HG03045 (cell line): ENCODE data around the gene PHLDB2.
A peak's percentile ranks its signal among the peaks of the same experiment; 100 is the strongest.

Experiments used
- ATAC-seq: cut with Tn5 transposase; IDR thresholded peaks from one replicate; pipeline ENCODE4 v1.9.1; 2021; ENCODE audit warnings: mild to moderate bottlenecking, moderate library complexity; ENCODE audit not compliant: unreplicated experiment

Gene PHLDB2

DNA sequence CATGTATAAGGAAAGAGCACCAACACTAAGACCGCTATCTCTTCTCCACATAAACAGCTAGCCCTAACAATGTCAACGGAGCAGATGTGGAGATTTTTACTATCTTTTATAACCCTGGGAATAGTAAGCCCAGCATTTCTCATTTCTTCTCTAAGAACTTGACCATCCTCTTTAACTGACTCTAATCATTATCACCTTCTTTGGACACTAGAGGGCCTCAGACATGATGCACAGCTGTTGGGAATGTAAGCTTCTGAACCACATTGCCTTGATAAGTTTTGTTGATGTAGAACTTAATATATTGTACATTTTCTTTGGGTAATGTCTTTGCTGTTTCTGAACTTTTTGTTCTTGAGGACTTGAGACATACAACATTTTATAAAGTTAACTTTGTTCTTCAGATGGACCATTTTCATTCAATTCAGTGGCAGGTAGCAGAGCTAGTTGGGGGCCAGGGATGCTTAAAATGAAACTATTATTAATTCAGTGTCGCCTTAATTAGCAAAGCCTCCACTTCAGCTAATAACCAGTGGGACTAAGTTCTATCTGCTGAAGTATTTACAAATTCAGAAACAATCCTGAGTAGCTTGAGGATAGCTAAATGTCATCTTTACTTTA, 130.1 kb downstream of the PHLDB2 start:
- ATAC-seq = peak; percentile 84

DNA sequence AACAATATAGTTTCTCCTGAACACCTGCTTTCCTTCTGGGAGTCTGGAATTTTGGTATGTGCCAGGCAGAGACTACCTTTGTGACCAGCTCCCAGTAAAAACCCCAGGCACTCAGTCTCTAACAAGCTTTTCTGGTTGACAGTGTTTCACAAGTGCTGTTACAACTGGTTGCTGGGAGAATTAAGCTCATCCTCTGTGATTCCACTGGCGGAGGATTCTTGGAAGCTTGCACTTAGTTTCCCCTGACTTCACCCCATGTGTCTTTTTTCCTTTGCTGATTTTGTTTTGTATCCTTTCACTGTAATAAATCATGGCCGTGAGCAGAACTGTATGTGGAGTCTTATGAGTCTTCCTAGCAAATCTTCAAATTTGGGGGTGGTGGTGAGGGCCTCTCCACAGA, 134.0 kb downstream of the PHLDB2 start:
- no peak for ATAC-seq

DNA sequence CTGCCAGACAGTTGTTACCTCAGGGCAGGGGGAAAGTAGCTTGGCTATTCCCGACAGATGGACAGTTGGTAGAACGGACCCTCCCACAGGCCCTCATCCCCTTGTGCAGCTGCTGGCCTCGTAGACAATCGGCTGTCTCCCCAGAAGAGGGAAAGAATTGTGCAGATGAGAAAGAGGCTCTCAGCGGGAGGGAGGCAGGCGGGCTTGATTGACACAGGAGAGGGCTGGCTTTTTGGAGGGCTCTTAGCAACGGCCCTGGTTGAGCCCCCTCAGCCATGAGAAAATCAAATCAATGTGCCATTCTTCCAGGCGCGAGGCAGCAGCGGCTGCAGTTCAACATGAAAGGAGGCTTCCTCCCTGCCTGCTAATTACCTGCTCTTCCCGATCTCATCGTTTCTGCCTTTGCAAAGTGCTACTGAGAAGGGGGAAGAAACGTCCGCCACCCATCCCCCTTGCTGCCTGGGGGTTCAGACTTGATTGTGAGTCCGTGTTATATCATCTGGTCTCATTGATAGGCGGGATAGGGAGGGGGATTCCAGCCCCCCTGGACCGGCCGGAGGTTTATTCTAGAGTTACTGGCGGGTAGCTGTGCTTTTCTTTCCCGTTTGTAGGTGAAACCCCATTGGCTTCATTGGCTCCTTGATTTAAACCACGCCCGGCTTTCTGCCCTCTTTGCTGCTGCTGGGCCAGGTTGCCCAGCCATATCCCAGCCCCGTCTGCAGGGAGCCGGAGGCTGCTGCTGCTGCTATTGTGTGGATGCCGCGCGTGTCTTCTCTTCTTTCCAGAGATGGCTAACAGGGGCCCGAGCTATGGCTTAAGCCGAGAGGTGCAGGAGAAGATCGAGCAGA, 139.8 kb downstream of the PHLDB2 start, which contains the start of gene TAGLN3:
Gene TAGLN3, plus strand, starts transcription at position 287 of the 848 bp plus-strand sequence. Its CDS starts 501 bp downstream, at position 788.
- peak; percentile 57 for ATAC-seq

DNA sequence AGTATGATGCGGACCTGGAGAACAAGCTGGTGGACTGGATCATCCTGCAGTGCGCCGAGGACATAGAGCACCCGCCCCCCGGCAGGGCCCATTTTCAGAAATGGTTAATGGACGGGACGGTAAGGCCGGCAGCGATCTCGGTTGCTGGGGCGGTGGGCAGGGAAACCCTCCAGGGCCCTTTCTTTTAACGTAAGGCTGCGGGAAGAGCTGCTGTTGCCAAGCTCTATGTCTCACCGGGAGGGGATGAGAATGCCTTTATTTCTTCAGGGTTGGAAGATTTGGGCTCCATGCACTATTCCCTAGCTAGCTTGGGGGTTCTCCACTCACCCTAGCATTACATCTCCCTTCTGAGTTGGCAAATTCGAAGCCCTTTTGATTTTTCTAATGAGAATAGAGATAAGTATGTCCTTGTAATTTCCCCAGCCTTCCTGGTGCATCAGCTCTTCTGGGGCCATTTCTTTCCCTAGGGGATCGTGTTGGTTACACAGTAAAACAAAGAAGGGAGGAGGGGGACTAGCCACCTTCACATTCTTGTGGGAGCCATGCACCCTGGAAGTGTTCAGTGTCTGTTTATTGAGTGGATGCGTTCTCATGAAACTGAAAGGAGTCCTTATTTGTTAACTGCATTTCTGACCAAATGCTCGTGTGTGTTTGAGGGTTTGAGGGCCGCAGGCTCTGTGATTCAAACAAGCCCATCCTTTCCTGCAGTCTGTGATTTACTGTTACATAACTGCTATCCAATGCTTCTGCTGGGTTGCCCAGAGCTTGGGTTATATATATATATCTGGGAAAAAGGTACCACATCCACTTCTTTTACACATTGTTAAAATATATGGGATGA, 140.6 kb downstream of the PHLDB2 start:
- no peak for ATAC-seq

DNA sequence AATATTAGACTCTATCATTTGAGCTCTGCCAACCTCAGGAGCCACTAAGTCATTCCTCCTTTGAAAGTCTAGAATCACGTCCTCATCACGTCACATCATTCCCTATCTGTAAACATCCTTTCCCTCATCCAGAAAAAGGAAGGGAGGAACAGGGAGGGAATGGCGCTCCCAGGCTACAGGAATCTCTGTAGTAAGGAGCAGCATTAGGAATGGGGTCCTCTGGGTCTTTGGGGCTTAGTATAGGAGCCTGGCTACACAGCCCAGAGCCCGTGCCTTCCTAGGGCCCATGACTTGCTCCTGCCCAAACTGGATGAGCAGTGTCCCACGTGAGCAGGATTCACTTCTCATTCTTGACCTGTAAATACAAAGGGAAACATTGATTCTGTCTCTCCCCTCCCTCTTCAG, 141.3 kb downstream of the PHLDB2 start:
- ATAC-seq = no peak

DNA sequence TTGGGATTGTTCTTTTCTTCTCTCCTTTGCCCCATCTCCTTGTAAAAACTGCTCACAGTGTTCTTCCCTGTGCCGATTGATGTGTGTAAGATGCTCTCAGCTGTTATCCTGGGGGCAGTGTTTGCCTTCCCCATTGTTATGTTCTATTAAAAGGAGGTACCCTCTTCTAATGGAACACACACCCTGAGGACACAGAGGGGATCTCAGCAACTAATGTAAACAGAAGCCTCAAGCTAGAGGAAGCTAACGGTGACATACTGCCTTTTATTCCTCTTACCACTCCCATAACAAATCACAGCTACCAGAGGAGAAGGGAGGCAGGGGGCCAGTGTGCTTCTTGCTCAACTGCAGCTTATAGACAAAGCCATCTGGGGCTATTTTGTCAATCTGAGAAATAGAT, 141.9 kb downstream of the PHLDB2 start:
- ATAC-seq = no peak

DNA sequence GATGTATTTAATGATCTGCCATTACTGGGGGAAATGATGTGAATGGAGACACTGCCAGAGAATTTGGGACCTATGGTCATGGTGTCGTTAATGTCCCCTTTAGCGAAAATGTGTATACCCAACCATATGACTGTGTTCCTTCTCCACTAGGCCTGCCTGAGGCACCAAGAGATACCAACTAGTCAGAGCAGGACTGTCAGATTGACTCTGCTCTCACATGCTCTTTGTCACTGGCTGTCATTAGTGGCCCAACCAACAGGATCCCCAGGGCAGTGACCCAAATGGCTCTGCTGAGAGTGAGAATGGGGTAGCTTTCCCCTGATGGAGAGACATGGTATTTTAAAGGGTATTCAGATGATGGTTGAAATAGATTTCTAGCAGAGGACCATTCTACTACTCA, 142.5 kb downstream of the PHLDB2 start:
- ATAC-seq = no peak

DNA sequence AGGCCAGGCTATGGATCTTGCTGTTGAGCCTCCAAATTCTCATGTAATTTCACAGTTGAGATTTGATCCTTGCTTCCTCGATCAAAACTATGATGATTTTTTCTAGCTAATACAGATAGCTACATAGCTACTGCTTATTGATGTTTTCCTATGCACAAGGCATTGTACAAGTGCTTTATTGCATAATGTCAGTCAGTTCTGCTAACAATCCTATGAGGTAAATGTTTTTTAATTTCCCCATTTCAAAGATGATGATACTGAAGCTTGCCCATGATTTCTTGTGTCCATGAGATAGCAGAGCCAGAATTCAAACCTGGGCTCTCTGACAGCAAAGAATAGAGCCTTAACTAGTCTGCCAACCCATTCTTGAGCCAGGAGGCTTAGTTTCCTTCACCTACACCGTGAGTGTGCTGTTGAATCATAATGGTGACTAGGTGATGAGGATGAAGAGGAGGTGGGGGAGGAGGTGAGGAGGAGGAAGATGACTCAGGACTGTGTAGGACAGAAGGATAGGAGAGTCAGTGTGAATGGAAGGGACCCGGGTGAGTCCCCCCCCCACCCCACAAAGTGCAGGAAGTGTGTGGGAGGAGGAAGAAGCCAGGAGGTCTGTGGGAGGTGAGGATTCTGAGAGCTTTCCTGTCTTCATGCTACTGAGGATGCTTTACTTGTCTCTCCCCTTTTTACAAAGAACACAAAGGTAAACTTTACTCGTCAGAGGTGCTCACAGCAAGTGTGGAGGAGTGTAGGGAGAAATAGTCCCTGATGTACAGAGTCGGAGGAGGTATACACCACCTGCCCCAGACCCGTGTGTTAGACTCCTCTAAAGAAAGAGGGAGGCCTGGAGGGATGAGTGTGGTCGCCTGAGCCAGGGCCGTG, 143.3 kb downstream of the PHLDB2 start:
- no peak for ATAC-seq

DNA sequence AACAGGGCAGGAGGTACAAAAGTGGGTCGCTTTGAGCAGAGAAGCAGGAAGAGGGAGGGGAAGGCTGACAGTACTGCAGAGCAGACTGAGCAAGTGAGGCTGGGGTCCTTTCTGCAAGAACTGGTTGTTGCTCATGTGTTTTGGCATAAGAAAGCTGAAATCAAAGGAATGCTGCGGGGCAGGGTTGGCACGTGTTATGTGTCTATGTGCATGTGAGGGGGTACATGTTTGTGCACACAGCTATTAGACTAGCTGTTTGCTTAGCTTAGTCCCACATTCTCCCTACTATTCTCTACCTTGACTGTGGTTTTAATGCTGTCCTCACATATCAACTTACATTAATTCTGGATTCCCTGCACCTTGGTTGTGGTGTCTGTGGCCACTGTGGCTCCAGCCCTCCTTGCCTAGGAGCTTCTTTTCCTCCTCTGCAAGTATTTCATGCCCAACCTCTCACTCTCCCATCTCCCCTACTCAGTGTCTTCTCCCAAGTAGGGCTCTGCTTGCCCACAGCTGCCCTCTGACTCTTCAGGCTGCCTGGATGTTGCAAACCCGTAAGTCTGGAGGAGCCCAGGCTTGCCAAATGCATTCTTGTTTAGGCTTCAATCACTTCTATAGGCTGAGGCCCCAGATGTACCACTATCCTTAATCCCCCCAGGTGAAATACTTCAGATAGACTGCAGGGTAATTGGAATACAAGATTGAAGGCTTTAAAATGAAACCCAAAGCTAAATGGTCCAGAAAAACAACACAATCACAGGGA, 144.4 kb downstream of the PHLDB2 start:
- ATAC-seq = no peak

DNA sequence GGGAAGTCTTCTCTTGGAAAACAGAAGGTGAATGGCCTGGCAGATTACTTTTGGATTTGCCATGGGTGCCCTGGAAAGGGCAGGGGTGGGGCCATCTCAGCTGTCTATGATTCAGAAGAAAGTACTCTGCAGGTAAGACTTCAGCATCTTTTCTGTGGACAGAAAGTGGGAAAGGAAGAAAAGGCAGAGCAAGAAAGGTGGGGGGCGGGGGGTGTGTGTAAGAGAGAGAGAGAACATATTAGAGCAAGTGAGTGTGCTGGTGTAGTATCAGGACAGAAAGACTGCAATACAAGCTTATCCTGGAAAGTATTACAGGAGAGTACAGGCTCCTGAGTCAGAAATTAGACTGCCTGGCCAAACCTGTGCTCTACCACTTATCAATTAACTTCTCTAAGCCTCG, 145.1 kb downstream of the PHLDB2 start:
- no peak for ATAC-seq

DNA sequence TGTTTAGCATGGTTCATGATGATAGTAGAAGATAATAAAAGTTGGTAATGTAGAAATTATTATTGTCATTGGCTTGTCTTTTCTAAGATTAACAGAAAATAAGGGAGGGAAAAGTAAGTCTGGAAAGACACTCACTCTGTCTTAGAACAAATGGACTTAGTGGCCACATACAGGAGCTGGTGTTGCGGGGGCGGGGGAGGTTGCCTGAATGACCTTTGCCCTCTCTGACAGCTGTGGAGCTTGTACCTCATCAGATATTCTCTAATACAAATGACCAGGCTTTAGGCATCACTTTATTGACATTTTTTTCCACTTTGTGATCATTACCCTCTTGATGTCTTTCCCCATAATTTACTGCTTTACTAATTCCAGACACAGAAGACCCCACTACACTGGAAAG, 145.6 kb downstream of the PHLDB2 start:
- ATAC-seq = no peak

DNA sequence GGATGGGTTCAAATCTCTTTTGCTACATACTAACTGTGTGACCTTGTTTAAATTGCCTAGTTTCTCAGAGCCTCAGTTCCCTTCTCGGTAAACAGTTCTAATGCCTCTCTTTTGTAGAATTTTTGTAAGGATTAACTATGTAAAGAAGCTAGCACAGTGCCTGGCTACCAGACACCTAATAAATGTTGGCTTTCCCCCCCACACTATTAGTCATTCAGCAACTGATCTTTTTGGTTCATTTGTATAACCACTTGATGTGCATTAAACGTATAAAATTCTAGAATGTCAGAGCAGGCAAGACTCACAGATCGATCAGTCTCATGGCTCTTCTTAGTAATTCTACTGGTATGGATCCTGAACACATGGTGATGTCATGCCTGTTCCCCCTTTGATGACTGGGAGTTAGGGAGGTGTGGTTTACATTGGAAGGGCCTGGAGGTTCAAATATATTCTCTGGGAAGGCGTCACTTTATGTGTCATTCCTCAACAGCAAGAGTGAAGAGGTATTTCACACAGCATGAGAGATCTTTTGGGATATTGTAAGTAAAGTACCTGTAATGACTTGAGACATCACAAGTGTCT, 146.1 kb downstream of the PHLDB2 start:
- no peak for ATAC-seq

DNA sequence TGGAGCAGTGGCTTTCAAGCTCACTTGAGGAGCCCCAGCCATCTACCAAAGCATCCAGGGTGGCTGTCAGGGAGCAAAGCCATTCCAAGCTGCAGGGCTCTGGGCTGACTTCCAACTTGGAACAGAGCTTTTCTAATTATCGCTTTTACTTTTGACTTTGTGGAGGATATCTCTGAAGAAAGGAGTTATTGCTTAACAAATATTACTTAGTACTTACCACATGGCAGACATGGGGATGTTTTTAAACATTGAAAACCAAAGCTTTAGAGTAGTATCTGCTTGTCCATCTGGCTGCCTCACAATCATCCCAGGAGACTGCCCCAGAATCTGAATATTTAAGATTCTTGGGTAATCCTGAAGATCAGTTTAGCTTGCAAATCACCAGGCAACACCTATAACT, 148.6 kb downstream of the PHLDB2 start:
- ATAC-seq = no peak

DNA sequence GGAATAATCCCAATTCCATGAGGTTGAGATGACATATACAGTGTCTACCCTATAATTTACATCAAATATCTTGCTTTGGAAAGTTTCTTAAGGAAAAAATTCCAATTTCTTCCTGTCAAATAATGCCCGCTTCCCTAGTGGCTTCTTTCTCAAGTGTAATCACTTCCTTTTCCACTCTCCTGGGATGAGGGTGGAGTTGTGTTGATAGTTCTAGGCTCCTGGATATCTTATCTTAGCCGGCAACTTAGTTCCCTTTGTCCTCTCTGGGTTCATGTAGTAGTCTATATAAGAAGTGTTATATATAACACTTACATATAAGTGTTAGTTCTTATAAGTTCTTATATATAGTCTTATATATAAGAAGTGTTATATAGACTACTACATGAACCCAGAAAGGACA, 150.6 kb downstream of the PHLDB2 start:
- no peak for ATAC-seq

DNA sequence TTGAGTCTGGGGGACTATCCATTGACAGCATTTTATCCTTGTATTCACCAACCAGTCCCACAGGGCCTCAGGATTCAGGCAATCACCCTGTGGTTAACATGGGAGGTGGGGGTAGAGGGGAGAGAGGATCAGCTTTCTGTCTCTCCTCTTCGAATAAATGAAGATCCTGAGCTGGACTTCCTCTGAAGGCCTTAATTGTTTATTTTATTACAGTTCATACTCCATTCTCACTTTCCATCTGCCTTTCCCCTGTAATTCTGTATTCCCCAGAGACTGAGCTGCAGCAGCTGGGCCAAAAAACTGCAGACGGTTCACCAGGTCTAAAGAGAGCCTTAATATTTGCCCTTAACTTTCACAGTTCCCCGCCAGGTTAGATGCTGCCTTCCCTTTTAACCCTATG, 151.6 kb downstream of the PHLDB2 start:
- ATAC-seq = no peak

DNA sequence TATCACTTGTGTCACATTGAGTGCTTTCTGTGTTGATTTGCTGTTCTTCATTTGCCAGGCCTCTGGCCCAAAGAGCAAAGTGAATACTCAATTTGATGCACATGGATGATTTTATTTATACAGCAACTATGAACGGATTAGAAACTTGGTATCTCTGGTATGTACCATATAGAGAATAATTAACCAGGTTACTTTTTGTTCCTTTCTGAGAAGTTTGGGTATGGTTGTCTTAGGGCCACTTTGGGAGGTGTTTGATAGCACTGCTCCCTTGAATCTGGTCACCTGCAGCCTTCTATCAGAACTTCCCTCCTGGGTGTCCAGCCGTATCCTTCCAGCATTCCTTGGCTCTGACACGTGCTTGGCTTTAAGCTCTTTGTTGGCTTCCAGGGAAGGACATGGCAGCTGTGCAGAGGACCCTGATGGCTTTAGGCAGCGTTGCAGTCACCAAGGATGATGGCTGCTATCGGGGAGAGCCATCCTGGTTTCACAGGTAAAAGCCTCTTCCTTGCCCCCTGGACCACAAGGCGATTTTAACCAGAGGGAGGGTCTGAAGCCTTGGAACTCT, 152.4 kb downstream of the PHLDB2 start:
- no peak for ATAC-seq

DNA sequence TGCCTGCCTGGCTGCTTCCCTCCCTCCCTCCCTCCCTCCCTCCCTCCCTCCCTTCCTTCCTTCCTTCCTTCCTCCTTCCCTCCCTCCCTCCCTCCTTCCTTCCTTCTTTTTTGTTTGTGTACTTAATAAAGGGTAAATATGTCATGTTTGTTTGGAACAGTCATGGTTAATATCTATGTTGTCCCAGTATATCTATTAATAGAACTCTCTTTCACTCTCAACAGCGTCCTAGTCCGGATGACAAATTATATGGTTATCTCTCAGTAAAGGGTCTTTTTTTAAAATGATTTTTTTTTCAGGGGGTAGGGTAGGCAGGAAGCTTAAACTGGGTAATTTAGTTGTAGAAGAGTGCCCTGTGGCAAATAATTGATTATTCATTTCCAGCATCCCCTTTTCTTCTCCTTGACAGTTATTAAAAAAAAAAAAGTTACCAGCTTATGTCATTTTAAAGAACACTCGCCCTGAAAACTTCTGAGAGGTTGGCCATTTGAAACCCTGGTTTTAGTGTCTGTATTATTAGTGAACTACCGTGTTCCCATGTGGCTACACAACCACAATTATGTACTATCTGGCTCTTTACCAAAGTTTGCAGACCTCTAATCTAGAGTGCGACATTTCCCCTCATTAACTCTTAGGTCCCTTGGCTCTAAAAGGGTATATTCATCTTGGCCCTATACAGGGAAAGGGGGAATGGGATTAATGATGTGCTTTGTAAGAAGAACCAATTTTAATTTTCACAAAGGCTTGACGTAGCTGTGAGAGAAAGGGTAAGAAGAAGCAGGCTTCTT, 153.3 kb downstream of the PHLDB2 start:
- no peak for ATAC-seq

DNA sequence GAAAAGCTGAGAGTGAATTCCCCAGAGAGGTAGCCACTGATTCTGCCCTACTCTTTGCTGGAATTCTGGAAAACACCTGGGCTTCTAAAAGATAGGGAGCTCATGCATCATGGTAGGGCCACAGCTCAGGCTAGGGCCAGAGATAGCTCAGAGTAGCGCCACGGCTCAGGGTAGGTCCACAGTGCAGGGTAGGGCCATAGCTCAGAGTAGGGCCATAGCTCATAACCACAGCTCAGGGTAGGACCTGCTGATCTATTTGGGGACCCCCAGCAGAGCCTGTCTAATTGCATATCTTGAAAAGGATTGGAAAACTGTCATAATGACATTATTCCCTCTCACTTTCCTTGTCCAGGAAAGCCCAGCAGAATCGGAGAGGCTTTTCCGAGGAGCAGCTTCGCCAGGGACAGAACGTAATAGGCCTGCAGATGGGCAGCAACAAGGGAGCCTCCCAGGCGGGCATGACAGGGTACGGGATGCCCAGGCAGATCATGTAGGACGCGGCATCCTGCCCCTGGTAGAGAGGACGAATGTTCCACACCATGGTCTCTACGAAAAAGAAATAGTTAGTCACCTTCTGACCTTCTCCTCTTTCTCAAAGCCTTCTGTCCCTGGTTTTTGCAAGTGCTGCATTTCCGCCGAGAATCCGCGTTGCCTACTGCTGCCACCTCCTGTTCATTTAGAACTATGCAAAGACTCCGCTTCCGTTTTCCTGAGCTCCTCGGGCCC, 154.2 kb downstream of the PHLDB2 start:
- peak; percentile 75 for ATAC-seq
